ENCODE measurements around the gene NKD2. TPM values are rescaled to one million over a fixed set of nuclear protein-coding genes. Genes with fewer than 3 reads are reported as not detected.

The NKD2 gene
- total and polyA plus RNA-seq, 5 donors from 2014 or later = not detected

GRCh38 chr5:962801-963200, 45.8 kb upstream of the NKD2 start:
- Mint-ChIP-seq H3K36me3 (no peaks in the 10 kb centered on the region), H3K4me3 (no peak overlapping the region), H3K27ac (peak overlapping the region in 1 of 3 donors; percentile 88), H3K9me3 (peaks cover 0 to 3% (median 0%) of the 10 kb centered on the region in 7 donors), H3K4me1 (peaks cover 0 to 29% (median 10%) of the 10 kb centered on the region in 4 donors), H3K27me3 (peaks cover 39% of the 10 kb centered on the region)
- Histone ChIP-seq H3K9me3 (ENCODE audit: control insufficient read depth in 2 of 2, low read length in 2 of 2) (no peaks in the 10 kb centered on the region), H3K4me3 (ENCODE audit: low read depth, low read length) (no peak overlapping the region), H3K4me1 (ENCODE audit: control insufficient read depth, insufficient read depth, low read length, poor library complexity, severe bottlenecking) (peaks cover 15% of the 10 kb centered on the region), H3K27ac (ENCODE audit: insufficient read depth, low read length, poor library complexity, severe bottlenecking) (no peak overlapping the region), H3K27me3 (ENCODE audit: control insufficient read depth, insufficient read depth, low read length) (peaks cover 11% of the 10 kb centered on the region), H3K36me3 (ENCODE audit: control insufficient read depth, insufficient read depth, low read length) (no peaks in the 10 kb centered on the region)
- ATAC-seq (ENCODE audit: low read depth in 2 of 2) (no peak), DNase-seq (no peak)

DNA sequence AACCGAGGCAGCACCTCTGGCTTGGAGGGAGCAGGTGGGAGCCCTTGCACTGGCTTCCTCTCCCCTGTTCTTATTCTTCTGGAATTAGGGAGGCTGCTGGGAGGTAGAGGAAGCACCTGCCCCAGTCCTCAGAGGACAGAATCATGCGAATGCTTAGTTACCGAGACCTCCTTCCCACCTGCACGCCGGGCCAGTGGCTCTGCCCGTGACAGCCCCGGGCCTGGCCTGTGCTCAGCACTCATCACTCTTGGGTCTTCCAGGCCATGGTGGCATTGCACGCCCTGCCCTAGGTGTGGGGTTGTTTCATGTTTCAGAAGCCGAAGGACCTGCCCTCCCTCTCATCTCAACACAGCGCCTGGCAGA, 45.3 kb upstream of the NKD2 start:
- no peaks in the 10 kb centered on the region for H3K36me3 ChIP-seq (ENCODE audit: control insufficient read depth, insufficient read depth, low read length)
- Mint-ChIP-seq H3K4me1 (peaks cover 0 to 28% (median 9%) of the 10 kb centered on the region in 4 donors), H3K27me3 (peaks cover 44% of the 10 kb centered on the region), H3K4me3 (peak overlapping the region in 3 of 4 donors; percentile 8 to 90 (median 85)), H3K27ac (peak overlapping the region in 2 of 3 donors; percentile 88 to 93), H3K36me3 (no peaks in the 10 kb centered on the region), H3K9me3 (peaks cover 0 to 3% (median 0%) of the 10 kb centered on the region in 7 donors)
- no peaks in the 10 kb centered on the region for H3K9me3 ChIP-seq (ENCODE audit: control insufficient read depth in 2 of 2, low read length in 2 of 2)
- peaks cover 15% of the 10 kb centered on the region for H3K4me1 ChIP-seq (ENCODE audit: control insufficient read depth, insufficient read depth, low read length, poor library complexity, severe bottlenecking)
- H3K27ac ChIP-seq (ENCODE audit: insufficient read depth, low read length, poor library complexity, severe bottlenecking) = no peak overlapping the region
- no peak overlapping the region for H3K4me3 ChIP-seq (ENCODE audit: low read depth, low read length)
- ATAC-seq (ENCODE audit: low read depth in 2 of 2) (no peak), DNase-seq (no peak)
- H3K27me3 ChIP-seq (ENCODE audit: control insufficient read depth, insufficient read depth, low read length) = peaks cover 13% of the 10 kb centered on the region

GRCh38 chr5:963673-964531, 44.7 kb upstream of the NKD2 start:
- H3K27me3 ChIP-seq (ENCODE audit: control insufficient read depth, insufficient read depth, low read length) = peaks cover 13% of the 10 kb centered on the region
- H3K36me3 ChIP-seq (ENCODE audit: control insufficient read depth, insufficient read depth, low read length) = no peaks in the 10 kb centered on the region
- H3K4me1 Mint-ChIP-seq = peaks cover 4 to 29% (median 9%) of the 10 kb centered on the region in 4 donors
- DNase-seq (peak; percentile 19 to 92 (median 50)), ATAC-seq (ENCODE audit: low read depth in 2 of 2) (peak; percentile 64 to 72)
- H3K27me3 Mint-ChIP-seq = peaks cover 50% of the 10 kb centered on the region
- H3K27ac Mint-ChIP-seq = peak overlapping the region in 2 of 3 donors; percentile 88 to 93
- peaks cover 15% of the 10 kb centered on the region for H3K4me1 ChIP-seq (ENCODE audit: control insufficient read depth, insufficient read depth, low read length, poor library complexity, severe bottlenecking)
- H3K4me3 Mint-ChIP-seq = peak overlapping the region; percentile 8 to 90 (median 72)
- H3K36me3 Mint-ChIP-seq = no peaks in the 10 kb centered on the region
- H3K9me3 ChIP-seq (ENCODE audit: control insufficient read depth in 2 of 2, low read length in 2 of 2) = no peaks in the 10 kb centered on the region
- peaks cover 0 to 3% (median 0%) of the 10 kb centered on the region in 7 donors for H3K9me3 Mint-ChIP-seq
- H3K27ac ChIP-seq (ENCODE audit: insufficient read depth, low read length, poor library complexity, severe bottlenecking) = peak overlapping the region; percentile 42
- H3K4me3 ChIP-seq (ENCODE audit: low read depth, low read length) = peak overlapping the region; percentile 63

DNA sequence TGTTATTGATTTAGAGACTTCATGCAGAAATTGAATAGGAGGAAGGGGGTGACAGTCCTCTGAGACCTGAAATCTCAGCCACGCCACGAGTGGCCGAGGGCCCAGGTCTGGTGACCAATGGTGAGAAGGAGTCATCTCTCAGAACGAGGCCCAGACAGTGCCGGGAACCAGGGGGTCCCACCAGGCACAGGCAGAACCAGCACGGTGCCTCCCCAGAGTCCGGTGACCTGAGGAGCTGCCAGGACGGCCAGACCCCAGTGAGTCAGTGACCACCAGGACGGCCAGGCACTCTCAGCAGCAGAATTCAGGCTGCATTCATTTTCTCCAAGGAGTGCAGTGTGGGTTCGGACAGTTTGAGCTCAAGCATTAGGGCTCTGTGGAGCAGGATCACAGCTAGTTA, 43.8 kb upstream of the NKD2 start:
- H3K27ac ChIP-seq (ENCODE audit: insufficient read depth, low read length, poor library complexity, severe bottlenecking) = no peak overlapping the region
- Mint-ChIP-seq H3K27ac (no peak overlapping the region), H3K4me1 (peaks cover 4 to 31% (median 12%) of the 10 kb centered on the region in 4 donors)

GRCh38 chr5:965604-966344, 42.8 kb upstream of the NKD2 start:
- Histone ChIP-seq H3K27me3 (ENCODE audit: control insufficient read depth, insufficient read depth, low read length) (peaks cover 22% of the 10 kb centered on the region), H3K4me1 (ENCODE audit: control insufficient read depth, insufficient read depth, low read length, poor library complexity, severe bottlenecking) (peaks cover 15% of the 10 kb centered on the region), H3K27ac (ENCODE audit: insufficient read depth, low read length, poor library complexity, severe bottlenecking) (no peak overlapping the region), H3K36me3 (ENCODE audit: control insufficient read depth, insufficient read depth, low read length) (no peaks in the 10 kb centered on the region), H3K4me3 (ENCODE audit: low read depth, low read length) (no peak overlapping the region), H3K9me3 (ENCODE audit: control insufficient read depth in 2 of 2, low read length in 2 of 2) (no peaks in the 10 kb centered on the region)
- H3K36me3 Mint-ChIP-seq = no peaks in the 10 kb centered on the region
- peaks cover 69% of the 10 kb centered on the region for H3K27me3 Mint-ChIP-seq
- no peak overlapping the region for H3K4me3 Mint-ChIP-seq
- peaks cover 4 to 31% (median 12%) of the 10 kb centered on the region in 4 donors for H3K4me1 Mint-ChIP-seq
- H3K27ac Mint-ChIP-seq = no peak overlapping the region
- H3K9me3 Mint-ChIP-seq = peaks cover 0 to 3% (median 0%) of the 10 kb centered on the region in 7 donors
- no peak for DNase-seq
- ATAC-seq (ENCODE audit: low read depth in 2 of 2) = no peak

More for the DNA sequence above, 43.8 kb upstream of the NKD2 start:
- Mint-ChIP-seq H3K4me3 (peak overlapping the region in 1 of 4 donors; percentile 90), H3K9me3 (peaks cover 0 to 3% (median 0%) of the 10 kb centered on the region in 7 donors), H3K36me3 (no peaks in the 10 kb centered on the region), H3K27me3 (peaks cover 60% of the 10 kb centered on the region)
- Histone ChIP-seq H3K4me3 (ENCODE audit: low read depth, low read length) (no peak overlapping the region), H3K36me3 (ENCODE audit: control insufficient read depth, insufficient read depth, low read length) (no peaks in the 10 kb centered on the region), H3K4me1 (ENCODE audit: control insufficient read depth, insufficient read depth, low read length, poor library complexity, severe bottlenecking) (peaks cover 15% of the 10 kb centered on the region), H3K9me3 (ENCODE audit: control insufficient read depth in 2 of 2, low read length in 2 of 2) (no peaks in the 10 kb centered on the region), H3K27me3 (ENCODE audit: control insufficient read depth, insufficient read depth, low read length) (peaks cover 19% of the 10 kb centered on the region)
- DNase-seq (no peak), ATAC-seq (ENCODE audit: low read depth in 2 of 2) (no peak)

DNA sequence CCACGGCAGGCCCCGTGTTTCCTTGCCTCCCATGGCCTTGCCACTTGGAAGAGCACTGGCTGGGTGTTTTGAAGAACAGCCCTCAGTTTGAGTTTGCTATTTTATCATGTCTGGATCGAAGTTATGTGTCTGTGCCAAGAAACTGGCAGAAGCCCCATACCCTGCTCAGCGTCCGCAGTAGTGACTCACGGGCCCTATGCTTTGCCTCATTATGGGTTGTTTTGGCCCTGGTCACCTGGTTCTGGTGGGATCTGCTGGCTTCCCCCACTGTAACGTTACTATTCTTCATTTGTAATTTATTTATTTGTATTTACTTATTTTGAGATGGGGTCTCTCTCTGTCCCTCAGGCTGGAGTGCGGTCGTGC, 42.3 kb upstream of the NKD2 start:
- peaks cover 15% of the 10 kb centered on the region for H3K4me1 ChIP-seq (ENCODE audit: control insufficient read depth, insufficient read depth, low read length, poor library complexity, severe bottlenecking)
- H3K36me3 Mint-ChIP-seq = no peaks in the 10 kb centered on the region
- ATAC-seq (ENCODE audit: low read depth in 2 of 2) (no peak), DNase-seq (no peak)
- H3K4me3 ChIP-seq (ENCODE audit: low read depth, low read length) = no peak overlapping the region
- no peaks in the 10 kb centered on the region for H3K36me3 ChIP-seq (ENCODE audit: control insufficient read depth, insufficient read depth, low read length)
- peaks cover 4 to 31% (median 12%) of the 10 kb centered on the region in 4 donors for H3K4me1 Mint-ChIP-seq
- H3K27me3 ChIP-seq (ENCODE audit: control insufficient read depth, insufficient read depth, low read length) = peaks cover 22% of the 10 kb centered on the region
- H3K27ac Mint-ChIP-seq = no peak overlapping the region
- H3K4me3 Mint-ChIP-seq = no peak overlapping the region
- H3K9me3 ChIP-seq (ENCODE audit: control insufficient read depth in 2 of 2, low read length in 2 of 2) = no peaks in the 10 kb centered on the region
- H3K27ac ChIP-seq (ENCODE audit: insufficient read depth, low read length, poor library complexity, severe bottlenecking) = no peak overlapping the region
- peaks cover 70% of the 10 kb centered on the region for H3K27me3 Mint-ChIP-seq
- peaks cover 0 to 3% (median 0%) of the 10 kb centered on the region in 7 donors for H3K9me3 Mint-ChIP-seq

GRCh38 chr5:966941-967340, 41.7 kb upstream of the NKD2 start:
- Mint-ChIP-seq H3K27ac (peak overlapping the region in 1 of 3 donors; percentile 38), H3K27me3 (peaks cover 74% of the 10 kb centered on the region), H3K4me3 (no peak overlapping the region), H3K9me3 (peaks cover 0 to 3% (median 0%) of the 10 kb centered on the region in 7 donors), H3K36me3 (no peaks in the 10 kb centered on the region), H3K4me1 (peaks cover 4 to 31% (median 12%) of the 10 kb centered on the region in 4 donors)
- ATAC-seq (ENCODE audit: low read depth in 2 of 2) = no peak
- DNase-seq = no peak
- Histone ChIP-seq H3K27ac (ENCODE audit: insufficient read depth, low read length, poor library complexity, severe bottlenecking) (no peak overlapping the region), H3K9me3 (ENCODE audit: control insufficient read depth in 2 of 2, low read length in 2 of 2) (no peaks in the 10 kb centered on the region), H3K4me3 (ENCODE audit: low read depth, low read length) (no peak overlapping the region), H3K27me3 (ENCODE audit: control insufficient read depth, insufficient read depth, low read length) (peaks cover 24% of the 10 kb centered on the region), H3K4me1 (ENCODE audit: control insufficient read depth, insufficient read depth, low read length, poor library complexity, severe bottlenecking) (peaks cover 15% of the 10 kb centered on the region), H3K36me3 (ENCODE audit: control insufficient read depth, insufficient read depth, low read length) (no peaks in the 10 kb centered on the region)
